Muscle of arm (tissue), 12 donors: Measurements from ENCODE around the gene ALX1. TPM values are rescaled to one million over a fixed set of nuclear protein-coding genes. Genes with fewer than 3 reads are reported as not detected.
A peak's percentile ranks its signal among the peaks of the same experiment; 100 is the strongest.
"Not testable (repeated sequence)": the region's sequence is repeated elsewhere in the genome, so short reads cannot be mapped to it uniquely, and the experiment has no call there.

Source experiments
- DNase-seq: peaks from one replicate; pipeline ENCODE4 v3.0.0-alpha.2; 2013
- polyA plus RNA-seq, 12 donors: library from polyadenylated mRNA; unstranded; fragments of 120-200 nt; gene quantifications; one replicate each; pipeline ENCODE4 v1.2.1, GENCODE V29; 2013; ENCODE audit not compliant: insufficient read length in 12 of 12

The ALX1 gene
- polyA plus RNA-seq, 12 donors: 0.08 to 0.45 (median 0.24) TPM; not detected in 3

DNA sequence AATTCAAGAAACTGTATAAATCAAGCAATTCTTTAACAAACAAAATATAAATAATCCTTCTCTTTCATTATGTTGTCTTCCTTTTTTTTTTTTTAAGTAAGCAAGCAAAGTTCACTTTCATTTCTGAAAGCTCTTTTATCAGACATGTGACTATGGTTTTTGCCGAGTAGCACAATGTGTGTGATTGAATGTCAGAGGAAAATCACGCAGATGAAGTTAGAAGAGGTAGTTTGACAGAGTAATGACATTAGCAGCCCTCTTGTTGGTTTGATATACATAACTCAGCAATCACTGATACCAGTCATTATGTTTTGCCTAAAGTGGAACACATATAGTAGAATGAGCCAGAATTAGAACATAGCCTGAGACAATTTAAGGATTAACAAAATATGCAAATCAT is 19.0 kb downstream of the ALX1 start:
- DNase-seq: no peak

DNA sequence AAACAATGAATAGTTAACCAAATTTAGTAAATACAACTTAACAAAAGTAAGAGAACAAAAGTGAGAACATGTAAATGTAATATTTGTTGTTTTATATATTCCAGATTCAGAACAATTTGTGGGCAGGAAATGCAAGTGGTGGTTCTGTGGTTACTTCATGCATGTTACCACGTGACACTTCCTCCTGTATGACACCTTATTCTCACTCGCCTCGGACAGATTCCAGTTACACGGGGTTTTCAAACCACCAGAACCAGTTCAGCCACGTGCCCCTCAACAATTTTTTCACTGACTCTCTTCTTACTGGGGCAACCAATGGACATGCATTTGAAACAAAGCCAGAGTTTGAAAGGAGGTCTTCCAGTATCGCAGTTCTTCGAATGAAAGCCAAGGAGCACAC is 21.0 kb downstream of the ALX1 start:
- no peak for DNase-seq

DNA sequence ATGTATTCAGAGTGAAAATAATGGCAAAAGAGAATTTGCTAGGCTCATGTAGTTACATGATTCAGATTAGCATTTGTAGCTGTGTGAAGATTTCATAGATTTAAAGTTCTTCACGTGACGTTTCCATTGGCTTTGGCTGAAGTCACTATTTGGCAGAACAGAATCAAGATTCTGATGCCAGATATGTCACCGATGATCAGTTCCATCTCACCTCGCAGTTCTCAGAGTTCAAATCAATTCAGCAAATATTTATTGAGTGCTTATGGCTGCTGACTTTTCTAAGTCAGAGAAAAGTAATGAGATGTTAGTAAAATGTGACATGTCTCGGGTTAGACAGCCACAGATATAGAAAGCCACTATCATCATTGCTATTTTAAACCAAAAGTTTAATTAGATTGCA is 28.4 kb downstream of the ALX1 start:
- no peak for DNase-seq

DNA sequence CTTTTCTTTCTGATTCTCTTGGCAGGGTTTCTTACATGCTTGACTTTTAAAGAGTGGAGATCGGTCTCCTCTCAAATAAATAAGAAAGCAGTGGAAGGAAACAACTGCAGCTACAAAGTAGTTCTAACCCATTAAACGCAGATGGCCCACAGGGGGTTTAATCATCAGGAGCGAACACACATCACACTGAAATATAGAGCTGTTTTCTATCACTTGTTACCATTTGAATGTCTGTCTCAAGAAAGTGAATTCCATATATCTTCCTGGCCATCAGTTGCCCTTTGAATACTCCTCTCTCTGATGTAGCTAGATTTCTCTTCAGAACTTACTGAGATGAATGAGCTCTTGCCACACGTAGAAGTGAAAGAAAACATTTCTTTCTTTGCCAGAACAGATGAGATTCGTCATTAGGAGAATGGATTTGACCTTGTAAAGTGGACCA is 29.1 kb downstream of the ALX1 start:
- DNase-seq: no peak

DNA sequence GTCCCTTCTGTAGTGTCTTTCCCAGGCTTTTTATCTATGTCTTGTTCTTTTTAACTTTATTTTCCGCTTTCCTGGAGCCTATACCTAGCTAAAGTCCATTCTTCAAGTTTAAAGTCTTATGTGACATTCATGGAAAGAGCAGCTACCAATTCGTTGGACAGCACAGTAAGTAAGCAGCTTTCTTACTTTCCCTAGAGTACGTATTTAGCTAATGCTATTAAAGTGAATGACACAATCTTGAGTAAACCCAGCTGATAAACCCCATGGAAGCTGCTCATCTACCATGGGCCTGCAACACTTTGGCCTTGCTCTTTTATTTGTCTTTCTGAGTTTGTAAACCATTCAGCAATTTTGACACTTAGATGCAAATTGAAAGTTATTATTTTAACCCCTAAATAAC is 30.0 kb downstream of the ALX1 start:
- no peak for DNase-seq

DNA sequence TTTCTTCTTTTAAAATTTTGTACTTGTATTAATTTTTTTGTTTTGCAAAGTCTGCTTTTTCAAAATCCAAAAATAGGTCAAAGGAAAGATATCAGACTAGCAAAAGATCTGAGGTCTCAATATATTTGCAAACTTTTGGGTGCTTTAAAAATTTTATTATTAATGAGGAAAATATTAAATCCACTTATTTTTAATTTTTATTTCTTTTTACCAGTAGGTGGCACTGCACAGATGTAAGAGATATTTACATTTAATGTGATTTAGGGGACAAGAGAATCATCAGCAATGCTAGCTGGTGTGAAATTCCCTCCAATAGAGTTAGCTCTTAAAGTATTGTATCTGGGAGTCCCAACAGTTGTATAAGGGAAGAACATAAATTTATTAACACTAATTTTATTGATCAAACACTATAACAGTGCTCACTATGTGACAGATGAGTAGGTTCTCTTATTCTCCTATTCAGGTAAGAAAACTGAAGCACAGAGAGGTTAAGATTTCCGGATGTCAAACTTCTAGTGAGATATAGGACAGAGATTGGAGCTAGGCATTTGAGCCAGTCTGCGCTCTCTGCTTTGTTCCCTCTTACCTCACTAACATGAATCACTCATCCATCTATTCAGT is 30.5 kb downstream of the ALX1 start:
- DNase-seq: no peak

DNA sequence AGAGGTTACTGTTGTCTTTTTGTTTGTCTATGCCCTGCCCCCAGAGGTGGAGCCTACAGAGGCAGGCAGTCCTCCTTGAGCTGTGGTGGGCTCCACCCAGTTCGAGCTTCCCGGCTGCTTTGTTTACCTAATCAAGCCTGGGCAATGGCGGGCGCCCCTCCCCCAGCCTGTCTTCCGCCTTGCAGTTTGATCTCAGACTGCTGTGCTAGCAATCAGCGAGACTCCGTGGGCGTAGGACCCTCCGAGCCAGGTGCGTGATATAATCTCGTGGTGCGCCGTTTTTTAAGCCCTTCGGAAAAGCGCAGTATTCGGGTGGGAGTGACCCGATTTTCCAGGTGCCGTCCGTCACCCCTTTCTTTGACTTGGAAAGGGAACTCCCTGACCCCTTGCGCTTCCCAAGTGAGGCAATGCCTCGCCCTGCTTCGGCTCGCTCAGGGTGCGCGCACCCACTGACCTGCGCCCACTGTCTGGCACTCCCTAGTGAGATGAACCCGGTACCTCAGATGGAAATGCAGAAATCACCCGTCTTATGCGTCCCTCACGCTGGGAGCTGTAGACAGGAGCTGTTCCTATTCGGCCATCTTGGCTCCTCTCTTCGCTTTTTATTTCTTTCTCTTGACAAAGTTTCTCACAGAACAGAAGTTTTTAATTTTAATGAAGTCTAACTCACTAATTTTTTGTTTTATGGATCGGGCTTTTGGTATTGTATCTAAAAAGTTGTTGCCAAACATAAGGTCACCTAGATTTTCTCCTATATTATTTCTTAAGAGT is 38.0 kb downstream of the ALX1 start:
- not testable (repeated sequence) for DNase-seq

DNA sequence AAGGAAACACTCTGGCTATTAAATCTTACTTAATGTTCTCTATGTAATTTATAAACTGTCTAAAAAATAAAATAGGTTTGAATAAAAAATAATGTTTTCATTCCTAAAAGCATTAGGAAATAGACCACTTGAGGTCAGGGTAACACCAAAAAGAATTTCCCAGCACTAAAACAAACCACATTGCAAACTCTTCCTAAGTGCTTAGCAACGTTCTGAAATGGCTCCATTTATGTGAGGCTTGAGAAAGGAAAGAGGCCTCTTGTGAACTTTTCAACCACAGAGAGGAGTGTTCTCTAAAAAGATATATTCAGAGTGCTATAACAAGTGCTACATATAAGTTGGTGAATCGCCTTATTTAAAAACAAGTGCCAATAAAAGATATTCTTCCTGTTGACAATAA is 42.7 kb downstream of the ALX1 start:
- DNase-seq: peak; percentile 7

DNA sequence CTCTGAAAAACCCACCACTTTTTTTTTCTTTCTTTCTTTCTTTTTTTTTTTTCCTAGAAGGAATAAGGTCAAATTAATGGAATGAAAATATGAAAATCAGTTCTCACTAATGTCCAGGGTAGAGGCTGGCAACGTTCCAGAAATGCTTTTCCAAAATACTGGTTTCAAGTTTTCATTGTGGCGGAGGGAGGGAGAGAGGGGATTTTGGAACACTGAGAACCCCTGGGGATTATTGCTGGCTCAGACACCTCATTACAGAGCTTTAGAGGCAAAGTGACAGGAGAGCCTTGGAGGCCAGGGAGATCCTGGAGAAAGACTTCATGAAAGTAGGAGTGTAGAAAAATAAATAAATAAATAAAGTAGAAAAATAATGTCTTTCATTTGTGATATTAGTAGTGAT is 45.4 kb downstream of the ALX1 start:
- DNase-seq: no peak

DNA sequence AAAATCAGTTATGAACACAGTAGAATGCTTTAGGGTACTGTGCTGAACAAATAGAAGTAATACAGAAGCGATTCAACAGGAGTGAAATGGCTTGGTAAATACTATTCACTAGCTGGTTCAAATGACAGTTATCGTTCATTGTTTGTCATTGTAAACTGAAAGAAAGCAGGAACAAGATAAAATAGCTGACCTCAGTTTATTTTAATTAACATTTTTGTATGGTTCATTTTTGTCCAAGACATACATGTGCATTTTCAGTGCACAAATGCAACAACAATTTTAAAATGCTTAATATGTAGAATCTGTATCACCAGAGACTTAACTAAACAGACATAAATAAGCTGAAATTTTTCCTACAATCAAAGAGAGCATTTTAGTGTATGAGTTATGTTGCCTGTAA is 49.9 kb downstream of the ALX1 start:
- no peak for DNase-seq

DNA sequence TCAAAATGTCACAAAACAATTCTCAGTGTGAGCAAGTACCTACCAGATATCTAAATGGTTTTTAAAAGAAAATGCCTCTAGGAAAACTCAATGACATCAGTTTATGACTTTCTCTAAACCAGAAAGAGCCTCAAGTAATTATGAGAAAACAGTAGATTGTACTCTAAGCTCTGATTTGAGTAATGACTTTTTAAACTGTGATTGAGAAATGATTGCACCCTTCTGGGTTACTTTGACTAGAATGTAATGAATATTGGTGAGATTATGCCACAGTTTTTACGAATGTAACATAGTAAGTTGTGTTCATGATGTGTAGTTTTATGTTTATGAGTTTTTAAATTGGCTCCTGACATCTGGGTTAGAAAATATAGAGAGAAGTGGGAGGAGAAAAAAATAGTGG is 68.8 kb downstream of the ALX1 start:
- DNase-seq: no peak

DNA sequence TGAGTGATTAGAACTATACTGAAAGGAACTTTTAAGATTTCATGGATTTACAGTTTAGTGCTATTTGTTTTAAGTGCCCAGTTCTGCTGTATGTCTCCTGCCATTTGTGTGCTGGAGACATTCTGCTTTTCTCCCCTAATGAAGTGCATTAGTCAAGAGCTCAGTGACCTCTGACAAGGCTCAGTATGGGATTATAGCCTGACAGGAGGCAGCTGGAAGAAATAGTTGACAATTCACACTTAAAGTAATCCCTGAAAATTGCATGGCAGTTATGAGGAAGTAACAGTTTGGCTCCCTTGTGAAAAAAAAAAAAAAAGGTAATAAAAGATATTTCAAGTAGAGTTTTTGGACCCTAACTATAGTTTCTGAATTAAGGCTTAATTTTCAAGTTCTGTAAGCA is 70.3 kb downstream of the ALX1 start:
- DNase-seq: no peak

Other genes with a start within 250 kb of the ALX1 start
- gene TSPAN19, start 243.9 kb upstream of the ALX1 start, polyA plus RNA-seq: under 1 TPM in 3 of 12 donors, not detected in 9; 0.10 to 0.30 (median 0.20) TPM
- gene LRRIQ1, start 243.9 kb upstream of the ALX1 start, polyA plus RNA-seq: 1 to 10 TPM in 2 of 12 donors, under 1 TPM in 8, not detected in 2; 0.32 to 1.9 (median 0.64) TPM